B cell (primary cell): ENCODE measurements around the gene EHD4.

Experiments
- CTCF ChIP-seq: fragments of 200-600 bp; IDR thresholded peaks from one replicate; pipeline ENCODE4 v1.8.0; 2022; ENCODE audit warnings: antibody characterized with exemption, mild to moderate bottlenecking
- EZH2 ChIP-seq: IDR thresholded peaks from 2 replicates; pipeline ENCODE4 v1.6.1; 2012; ENCODE audit warnings: borderline replicate concordance, low read depth, mild to moderate bottlenecking, moderate library complexity, low read length; ENCODE audit not compliant: insufficient read depth, poor library complexity, severe bottlenecking

GRCh38 chr15:41890050-41890690 lies 82.2 kb downstream of the EHD4 start:
- TF ChIP-seq CTCF (no peak), EZH2 (no peak)
